ENCODE measurements around the gene SCUBE3.

SCUBE3 gene

GRCh38 chr6:35243386-35243958, 29.7 kb downstream of the SCUBE3 start:
- no peaks in the 10 kb centered on the region for H3K9me3 ChIP-seq (ENCODE audit: insufficient read depth, low read length, severe bottlenecking)
- TF ChIP-seq CTCF (IDR thresholded peaks at IDR 0.05; ENCODE audit: borderline replicate concordance, extremely low read depth, low read length, poor library complexity, severe bottlenecking): no peak
- TF ChIP-seq EZH2 (IDR thresholded peaks at IDR 0.05; ENCODE audit: borderline replicate concordance, low read depth, low read length, severe bottlenecking): no peak
- peaks cover 42% of the 10 kb centered on the region for H4K20me1 ChIP-seq (ENCODE audit: insufficient read depth, low read length)
- no peak overlapping the region for H2AFZ ChIP-seq (ENCODE audit: low read depth, low read length)
- no peak overlapping the region for H3K4me3 ChIP-seq (ENCODE audit: low read depth in 1 of 2, low read length in 2 of 2)
- peaks cover 2% of the 10 kb centered on the region for H3K79me2 ChIP-seq (ENCODE audit: insufficient read depth, low read length)
- DNase-seq: no peak
- H3K9ac ChIP-seq (ENCODE audit: low read depth, low read length): no peak overlapping the region
- peaks cover 17% of the 10 kb centered on the region for H3K36me3 ChIP-seq (ENCODE audit: insufficient read depth, low read length)
- H3K4me2 ChIP-seq (ENCODE audit: insufficient read depth, low read length): no peak overlapping the region
- H3K4me1 ChIP-seq (ENCODE audit: insufficient read depth, low read length): no peaks in the 10 kb centered on the region
- no peaks in the 10 kb centered on the region for H3K27me3 ChIP-seq (ENCODE audit: insufficient read depth, low read length, poor library complexity)
- no peak for ATAC-seq (ENCODE audit: insufficient read depth, low read depth)
- no peak overlapping the region for H3K27ac ChIP-seq (ENCODE audit: low read length)

- peaks cover 17% of the 10 kb centered on the region for H3K36me3 ChIP-seq (ENCODE audit: insufficient read depth, low read length)
- DNase-seq (no peak), ATAC-seq (ENCODE audit: insufficient read depth, low read depth) (no peak)
- TF ChIP-seq EZH2 (IDR thresholded peaks at IDR 0.05; ENCODE audit: borderline replicate concordance, low read depth, low read length, severe bottlenecking): no peak
- TF ChIP-seq CTCF (IDR thresholded peaks at IDR 0.05; ENCODE audit: borderline replicate concordance, extremely low read depth, low read length, poor library complexity, severe bottlenecking): no peak
- H2AFZ ChIP-seq (ENCODE audit: low read depth, low read length): no peak overlapping the region
- peaks cover 2% of the 10 kb centered on the region for H3K79me2 ChIP-seq (ENCODE audit: insufficient read depth, low read length)
- H3K4me1 ChIP-seq (ENCODE audit: insufficient read depth, low read length): no peaks in the 10 kb centered on the region
- no peaks in the 10 kb centered on the region for H3K27me3 ChIP-seq (ENCODE audit: insufficient read depth, low read length, poor library complexity)
- H3K27ac ChIP-seq (ENCODE audit: low read length): no peak overlapping the region
- no peak overlapping the region for H3K4me3 ChIP-seq (ENCODE audit: low read depth in 1 of 2, low read length in 2 of 2)
- no peak overlapping the region for H3K9ac ChIP-seq (ENCODE audit: low read depth, low read length)
- peaks cover 41% of the 10 kb centered on the region for H4K20me1 ChIP-seq (ENCODE audit: insufficient read depth, low read length)
- no peak overlapping the region for H3K4me2 ChIP-seq (ENCODE audit: insufficient read depth, low read length)
- no peaks in the 10 kb centered on the region for H3K9me3 ChIP-seq (ENCODE audit: insufficient read depth, low read length, severe bottlenecking)
Observed at GRCh38 chr6:35244551-35244950, 30.8 kb downstream of the SCUBE3 start.

GRCh38 chr6:35247642-35248231, 34.0 kb downstream of the SCUBE3 start:
- Histone ChIP-seq H3K36me3 (ENCODE audit: insufficient read depth, low read length) (peaks cover 17% of the 10 kb centered on the region), H3K4me2 (ENCODE audit: insufficient read depth, low read length) (no peak overlapping the region), H3K4me1 (ENCODE audit: insufficient read depth, low read length) (no peaks in the 10 kb centered on the region), H3K79me2 (ENCODE audit: insufficient read depth, low read length) (peaks cover 17% of the 10 kb centered on the region), H4K20me1 (ENCODE audit: insufficient read depth, low read length) (peaks cover 30% of the 10 kb centered on the region), H3K27ac (ENCODE audit: low read length) (no peak overlapping the region), H3K27me3 (ENCODE audit: insufficient read depth, low read length, poor library complexity) (no peaks in the 10 kb centered on the region), H3K4me3 (ENCODE audit: low read depth in 1 of 2, low read length in 2 of 2) (no peak overlapping the region), H2AFZ (ENCODE audit: low read depth, low read length) (no peak overlapping the region), H3K9ac (ENCODE audit: low read depth, low read length) (no peak overlapping the region), H3K9me3 (ENCODE audit: insufficient read depth, low read length, severe bottlenecking) (no peaks in the 10 kb centered on the region)
- DNase-seq (no peak), ATAC-seq (ENCODE audit: insufficient read depth, low read depth) (no peak)
- TF ChIP-seq CTCF (IDR thresholded peaks at IDR 0.05; ENCODE audit: borderline replicate concordance, extremely low read depth, low read length, poor library complexity, severe bottlenecking): no peak
- no peak for TF ChIP-seq EZH2 (IDR thresholded peaks at IDR 0.05; ENCODE audit: borderline replicate concordance, low read depth, low read length, severe bottlenecking)
